GM12891 (cell line): ENCODE results near the gene CROCC2.

Experiments used
- POLR2A ChIP-seq: IDR thresholded peaks from 2 replicates; pipeline ENCODE4 v1.6.1; 2011; ENCODE audit warnings: low read depth, low read length, control low read depth
- POLR2AphosphoS5 ChIP-seq: IDR thresholded peaks from 2 replicates; pipeline ENCODE4 v1.6.1; 2011; ENCODE audit warnings: low read depth, low read length, control low read depth
- POU2F2 ChIP-seq: IDR thresholded peaks from 2 replicates; pipeline ENCODE4 v1.6.1; 2011; ENCODE audit warnings: low read depth, mild to moderate bottlenecking, control low read depth, low read length, moderate library complexity
- SPI1 ChIP-seq: IDR thresholded peaks from 2 replicates; pipeline ENCODE4 v1.6.1; 2011; ENCODE audit warnings: low read depth, low read length, control low read depth
- TAF1 ChIP-seq: IDR thresholded peaks from 2 replicates; pipeline ENCODE4 v1.6.1; 2011; ENCODE audit warnings: low read depth, low read length, control low read depth

- TF ChIP-seq POLR2AphosphoS5 (no peak), POLR2A (no peak), TAF1 (no peak), SPI1 (no peak), POU2F2 (no peak)
Observed at GRCh38 chr2:241006412-241006811, 100.3 kb downstream of the CROCC2 start.
